Prostate gland (tissue), 2 donors: ENCODE results near the gene RABEP2. TPM values are rescaled to one million over a fixed set of nuclear protein-coding genes. Genes with fewer than 3 reads are reported as not detected.

Experiments
- DNase-seq: peaks from one replicate; pipeline ENCODE4 v3.0.0-alpha.2; 2019; ENCODE audit warnings: low spot score
- H3K27ac ChIP-seq, 2 donors: fragments of 200-600 bp; sonication (generic); 2 replicates each; pipeline ENCODE4 v1.5.1; 2017 to 2019
- H3K27me3 ChIP-seq: fragments of 200-600 bp; sonication (generic); replicated peaks from 2 replicates; pipeline ENCODE4 v1.5.1; 2019; ENCODE audit not compliant: insufficient read depth
- H3K36me3 ChIP-seq, 2 donors: fragments of 200-600 bp; sonication (generic); 1 replicate in 1 of 2; 2 replicates in 1 of 2; pipeline versions ENCODE4 v1.5.1 to v1.8.1; 2017 to 2019
- H3K4me1 ChIP-seq: fragments of 200-600 bp; sonication (generic); replicated peaks from 2 replicates; pipeline ENCODE4 v1.5.1; 2019
- H3K4me3 ChIP-seq, 2 donors: fragments of 200-600 bp; sonication (generic); 2 replicates each; pipeline ENCODE4 v1.5.1; 2017 to 2019
- H3K9me3 ChIP-seq: fragments of 200-600 bp; sonication (generic); 2 replicates; pipeline ENCODE4 v1.5.1; 2017
- CTCF ChIP-seq, 4 experiments: fragments of 200-600 bp in 2 of 4; fragments of 450-650 bp in 2 of 4; sonication (generic) in 2 of 4; IDR thresholded peaks; 1 replicate in 3 of 4; 2 replicates in 1 of 4; pipeline ENCODE4 v1.5.1; 2016 to 2019; ENCODE audit warnings: antibody characterized with exemption in 4 of 4, mild to moderate bottlenecking in 2 of 4, moderate library complexity in 2 of 4
- POLR2A ChIP-seq: fragments of 450-650 bp; IDR thresholded peaks from one replicate; pipeline ENCODE4 v1.6.1; 2016; ENCODE audit warnings: antibody characterized with exemption, mild to moderate bottlenecking
- POLR2AphosphoS5 ChIP-seq: sonication (generic); formaldehyde crosslinking; IDR thresholded peaks from one replicate; pipeline ENCODE4 v1.6.1; 2017; ENCODE audit warnings: antibody characterized with exemption
- WGBS: methylation state at CpG from one replicate; pipeline ENCODE4 v1.1.5; 2018; 5-methylcytosine and 5-hydroxymethylcytosine counted together
- intact Hi-C: fragments of 100-400 bp; cut with DNase I; formaldehyde crosslinking; loops from one replicate; pipeline ENCODE4 v1.14.2; 2022
- total RNA-seq, 2 donors: library from RNA; depleted of rRNA; stranded (reverse); fragments of >200 nt; gene quantifications; one replicate each; pipeline ENCODE4 v1.1.0, GENCODE V29; 2016

Gene RABEP2
- total RNA-seq, 2 donors from 2014 or later, result 128 to 139 TPM

- Histone ChIP-seq H3K4me1 (no peaks in the 10 kb centered on the region), H3K36me3 (peaks cover 0 to 6% of the 10 kb centered on the region in 2 donors), H3K27me3 (no peaks in the 10 kb centered on the region), H3K9me3 (no peaks in the 10 kb centered on the region), H3K27ac (no peak overlapping the region), H3K4me3 (no peak overlapping the region)
- DNase-seq, result no peak
- 51% methylated on average over 14 of the region's 14 CpGs for WGBS
- intact Hi-C loops, result no loop called here
- TF ChIP-seq POLR2AphosphoS5 (no peak), POLR2A (no peak), CTCF (IDR thresholded peaks at IDR 0.05) (no peak)
Measured at GRCh38 chr16:28904363-28904762, 20.7 kb downstream of the RABEP2 start.

GRCh38 chr16:28903344-28904042 lies 21.5 kb downstream of the RABEP2 start:
- no peak for TF ChIP-seq POLR2A
- no peak for TF ChIP-seq CTCF (IDR thresholded peaks at IDR 0.05)
- TF ChIP-seq POLR2AphosphoS5, result no peak
- H3K4me3 ChIP-seq, result no peak overlapping the region
- H3K9me3 ChIP-seq, result no peaks in the 10 kb centered on the region
- no peak overlapping the region for H3K27ac ChIP-seq
- intact Hi-C loops, result no loop called here
- WGBS, result 80% methylated on average over 29 of the region's 29 CpGs
- no peaks in the 10 kb centered on the region for H3K4me1 ChIP-seq
- DNase-seq, result no peak
- peaks cover 0 to 4% of the 10 kb centered on the region in 2 donors for H3K36me3 ChIP-seq
- no peaks in the 10 kb centered on the region for H3K27me3 ChIP-seq

GRCh38 chr16:28902909-28903308 lies 22.1 kb downstream of the RABEP2 start:
- H3K27ac ChIP-seq, result no peak overlapping the region
- no peaks in the 10 kb centered on the region for H3K9me3 ChIP-seq
- no peak for DNase-seq
- intact Hi-C loops, result no loop called here
- TF ChIP-seq CTCF (IDR thresholded peaks at IDR 0.05) (no peak), POLR2AphosphoS5 (no peak), POLR2A (no peak)
- no peaks in the 10 kb centered on the region for H3K4me1 ChIP-seq
- no peaks in the 10 kb centered on the region for H3K27me3 ChIP-seq
- no peaks in the 10 kb centered on the region for H3K36me3 ChIP-seq
- 71% methylated on average over 11 of the region's 11 CpGs for WGBS
- no peak overlapping the region for H3K4me3 ChIP-seq

GRCh38 chr16:28901862-28902261 lies 23.2 kb downstream of the RABEP2 start:
- Histone ChIP-seq H3K9me3 (no peaks in the 10 kb centered on the region), H3K4me1 (no peaks in the 10 kb centered on the region), H3K36me3 (no peaks in the 10 kb centered on the region), H3K4me3 (no peak overlapping the region), H3K27ac (no peak overlapping the region), H3K27me3 (no peaks in the 10 kb centered on the region)
- 92% methylated on average over 13 of the region's 15 CpGs for WGBS
- TF ChIP-seq POLR2AphosphoS5, result no peak
- TF ChIP-seq CTCF (IDR thresholded peaks at IDR 0.05), result no peak
- no peak for TF ChIP-seq POLR2A
- intact Hi-C loops, result no loop called here
- no peak for DNase-seq

- DNase-seq, result no peak
- Histone ChIP-seq H3K27me3 (no peaks in the 10 kb centered on the region), H3K4me3 (no peak overlapping the region), H3K36me3 (no peaks in the 10 kb centered on the region), H3K9me3 (no peaks in the 10 kb centered on the region), H3K27ac (no peak overlapping the region), H3K4me1 (no peaks in the 10 kb centered on the region)
- TF ChIP-seq POLR2AphosphoS5 (no peak), POLR2A (no peak), CTCF (IDR thresholded peaks at IDR 0.05) (no peak)
- intact Hi-C loops, result no loop called here
- 92% methylated on average over 24 of the region's 25 CpGs for WGBS
Measured at GRCh38 chr16:28900601-28901000, 24.4 kb downstream of the RABEP2 start.
